PC-9 (cell line): ENCODE data around the gene SMURF1. TPM values are rescaled to one million over a fixed set of nuclear protein-coding genes. Genes with fewer than 3 reads are reported as not detected.

ENCODE experiments used
- BruUV-seq: library from RNA; stranded (reverse); fragments of 400-500 nt; replicated peaks from 2 replicates; lab custom pipeline; 2021; lab: Mats Ljungman, UMichigan
- CTCF ChIA-PET: fragments of 300-600 bp; sonication (Branson Sonifier 250); formaldehyde crosslinking; loops from one replicate; lab custom pipeline; 2022; ENCODE audit warnings: antibody characterized with exemption; lab: Charles Lee
- POLR2A ChIA-PET: fragments of 300-600 bp; sonication (Branson Sonifier 250); formaldehyde crosslinking; loops from one replicate; lab custom pipeline; 2022; ENCODE audit warnings: antibody characterized with exemption; ENCODE audit not compliant: unreplicated experiment; lab: Charles Lee
- DNase-seq, 2 experiments: peaks; one replicate each; pipeline versions ENCODE4 v3.0.0 to v3.0.0-alpha.2; 2015 to 2022; ENCODE audit warnings: mixed read lengths in 1 of 2
- H2AFZ ChIP-seq: fragments of 200-600 bp; sonication (generic); 2 replicates; pipeline ENCODE4 v1.8.1; 2017; ENCODE audit warnings: antibody characterized with exemption
- H3F3A ChIP-seq: fragments of 200-600 bp; sonication (generic); 2 replicates; pipeline ENCODE4 v1.8.1; 2017; ENCODE audit warnings: antibody characterized with exemption, mild to moderate bottlenecking, low read depth; ENCODE audit not compliant: insufficient read depth
- H3K27ac ChIP-seq: fragments of 200-600 bp; sonication (generic); 2 replicates; pipeline ENCODE4 v1.6.1; 2016; ENCODE audit warnings: mixed run types
- H3K27me3 ChIP-seq: fragments of 200-600 bp; sonication (generic); 2 replicates; pipeline ENCODE4 v1.6.1; 2016; ENCODE audit warnings: low read depth, mixed run types; ENCODE audit not compliant: insufficient read depth
- H3K36me3 ChIP-seq: fragments of 200-600 bp; sonication (generic); 2 replicates; pipeline ENCODE4 v1.6.1; 2016; ENCODE audit warnings: low read depth, mixed run types
- H3K4me1 ChIP-seq: fragments of 200-600 bp; sonication (generic); replicated peaks from 2 replicates; pipeline ENCODE4 v1.6.1; 2016; ENCODE audit warnings: mixed run types; ENCODE audit not compliant: insufficient read depth
- H3K4me2 ChIP-seq: fragments of 200-600 bp; sonication (generic); 2 replicates; pipeline ENCODE4 v1.6.1; 2017; ENCODE audit warnings: mixed run types
- H3K4me3 ChIP-seq: fragments of 200-600 bp; sonication (generic); 2 replicates; pipeline ENCODE4 v1.6.1; 2016; ENCODE audit warnings: mixed run types
- H3K79me2 ChIP-seq: fragments of 200-600 bp; sonication (generic); 2 replicates; pipeline ENCODE4 v1.6.1; 2017; ENCODE audit warnings: low read depth, mixed run types
- H3K9me2 ChIP-seq: fragments of 200-600 bp; sonication (generic); 2 replicates; pipeline ENCODE4 v1.8.1; 2017; ENCODE audit warnings: mild to moderate bottlenecking; ENCODE audit not compliant: insufficient read depth
- H3K9me3 ChIP-seq: fragments of 200-600 bp; sonication (generic); 2 replicates; pipeline ENCODE4 v1.8.1; 2016; ENCODE audit warnings: low read depth; ENCODE audit not compliant: insufficient read depth
- H4K20me1 ChIP-seq: fragments of 200-600 bp; sonication (generic); 2 replicates; pipeline ENCODE4 v1.8.1; 2017; ENCODE audit not compliant: insufficient read depth
- CTCF ChIP-seq: fragments of 200-600 bp; sonication (generic); conservative IDR thresholded peaks from 2 replicates; pipeline ENCODE4 v1.6.1; 2017; ENCODE audit warnings: mixed run types, antibody characterized with exemption, mild to moderate bottlenecking, moderate library complexity
- EZH2 ChIP-seq: fragments of 200-600 bp; sonication (generic); IDR thresholded peaks from 2 replicates; pipeline ENCODE4 v1.8.0; 2017; ENCODE audit warnings: antibody characterized with exemption, low read depth
- intact Hi-C: fragments of 100-400 bp; cut with micrococcal nuclease; formaldehyde crosslinking; loops from one replicate; pipeline ENCODE4 v1.10.0; 2022; ENCODE audit not compliant: unreplicated experiment
- total RNA-seq: library from RNA; stranded (reverse); gene quantifications from 2 replicates; pipeline ENCODE4 v1.2.3, GENCODE V29; 2021

The SMURF1 gene
- total RNA-seq, 1 experiment from 2014 or later: 53.2 TPM

DNA sequence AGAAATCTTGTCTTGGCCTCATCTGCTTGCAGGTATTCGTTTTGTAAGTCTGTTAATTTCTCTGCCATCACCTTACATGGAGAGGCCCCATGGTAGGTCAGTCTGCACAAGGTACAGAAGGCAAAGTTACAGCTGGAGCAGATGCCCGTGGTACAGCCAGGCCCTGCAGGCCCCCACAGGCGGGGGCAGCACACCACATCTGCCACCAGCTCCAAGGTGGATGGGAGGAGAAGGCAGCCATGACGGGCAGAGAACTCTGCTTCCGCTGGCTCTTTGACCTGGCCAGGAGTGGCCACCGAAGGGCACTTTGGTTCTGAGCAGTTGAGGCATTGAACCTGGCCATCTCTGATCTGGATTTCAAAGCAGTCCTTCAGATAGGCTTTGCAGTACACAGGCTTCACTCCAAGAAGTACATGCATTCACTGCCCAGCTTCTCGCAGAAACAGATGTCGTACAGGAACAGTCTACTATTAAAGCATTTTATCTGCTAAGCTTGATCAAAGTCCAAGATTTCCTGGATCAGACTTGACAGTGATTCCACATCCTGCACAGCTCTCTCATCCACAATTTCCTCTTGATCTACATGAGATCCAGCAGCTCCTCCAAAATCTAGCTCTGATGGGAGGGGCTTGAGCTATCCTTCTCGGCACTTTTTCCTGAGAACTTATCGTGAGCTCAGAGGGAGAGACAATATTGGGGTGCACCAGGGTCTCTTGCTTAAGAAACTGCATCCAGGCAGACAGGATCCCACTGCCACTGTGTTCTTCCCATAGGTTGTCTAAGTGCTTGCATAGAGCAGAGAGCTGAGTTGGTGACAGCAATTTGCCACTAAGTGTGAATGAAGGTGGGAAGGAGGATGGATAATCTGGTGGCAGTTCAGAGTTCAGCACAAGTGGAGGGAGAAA lies 144.8 kb downstream of the SMURF1 start:
- no peak overlapping the region for H3K4me3 ChIP-seq
- BruUV-seq: no TSS peak
- TF ChIP-seq EZH2 (no peak), CTCF (no peak)
- H3K79me2 ChIP-seq: no peaks in the 10 kb centered on the region
- H4K20me1 ChIP-seq: no peaks in the 10 kb centered on the region
- no peak overlapping the region for H3K27ac ChIP-seq
- H3K9me3 ChIP-seq: no peaks in the 10 kb centered on the region
- H3K4me1 ChIP-seq: no peaks in the 10 kb centered on the region
- ChIA-PET CTCF (no interaction called here), POLR2A (no interaction called here)
- no peaks in the 10 kb centered on the region for H3K27me3 ChIP-seq
- H3K9me2 ChIP-seq: no peaks in the 10 kb centered on the region
- intact Hi-C loops: no loop called here
- H3K36me3 ChIP-seq: 0 out of 2 replicates have a peak, but pooled peaks cover 11% of the 10 kb centered on the region
- no peak overlapping the region for H2AFZ ChIP-seq
- DNase-seq: no peak
- no peak overlapping the region for H3K4me2 ChIP-seq
- 0 out of 2 replicates have a peak, but pooled peaks cover 6% of the 10 kb centered on the region for H3F3A ChIP-seq

DNA sequence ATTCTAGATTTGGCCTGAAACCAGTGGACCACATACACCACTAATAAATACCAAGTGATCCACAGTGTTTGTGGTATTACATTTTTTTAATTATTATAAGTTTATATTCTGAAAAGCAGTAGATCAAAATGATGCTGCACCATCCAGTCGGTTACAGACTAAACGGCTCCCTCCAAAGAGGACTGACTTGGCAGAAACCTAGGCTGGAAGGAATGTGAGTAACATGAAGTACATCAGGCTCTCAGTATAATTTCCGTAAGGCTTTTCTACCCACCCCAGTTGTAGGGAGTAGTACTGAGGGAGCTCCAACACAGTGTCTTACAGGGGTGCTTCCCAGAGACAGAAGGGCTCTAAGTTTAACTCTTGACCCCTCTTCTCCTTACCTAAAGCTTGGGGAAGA lies 146.1 kb downstream of the SMURF1 start:
- no peak for DNase-seq
- ChIA-PET CTCF (interaction anchor here (0.5 kb wide), 1 partner anchor 25 kb away, joined by 4 read pairs; no protein-coding TSS in a partner anchor), POLR2A (no interaction called here)
- H3K27me3 ChIP-seq: no peaks in the 10 kb centered on the region
- 0 out of 2 replicates have a peak, but pooled peaks cover 11% of the 10 kb centered on the region for H3K36me3 ChIP-seq
- no peak overlapping the region for H2AFZ ChIP-seq
- no peak overlapping the region for H3K4me2 ChIP-seq
- no peaks in the 10 kb centered on the region for H4K20me1 ChIP-seq
- no peaks in the 10 kb centered on the region for H3K4me1 ChIP-seq
- no peaks in the 10 kb centered on the region for H3K9me3 ChIP-seq
- intact Hi-C loops: no loop called here
- H3K9me2 ChIP-seq: no peaks in the 10 kb centered on the region
- H3K27ac ChIP-seq: no peak overlapping the region
- no TSS peak for BruUV-seq
- H3F3A ChIP-seq: 0 out of 2 replicates have a peak, but pooled peaks cover 6% of the 10 kb centered on the region
- no peaks in the 10 kb centered on the region for H3K79me2 ChIP-seq
- H3K4me3 ChIP-seq: no peak overlapping the region
- TF ChIP-seq EZH2: no peak
- no peak for TF ChIP-seq CTCF

GRCh38 chr7:98996150-98996552 lies 147.8 kb downstream of the SMURF1 start:
- H3K36me3 ChIP-seq: 0 out of 2 replicates have a peak, but pooled peaks cover 5% of the 10 kb centered on the region
- H3K4me2 ChIP-seq: no peak overlapping the region
- H3K4me1 ChIP-seq: no peaks in the 10 kb centered on the region
- H3K4me3 ChIP-seq: no peak overlapping the region
- ChIA-PET CTCF (no interaction called here), POLR2A (no interaction called here)
- intact Hi-C loops: no loop called here
- H3K27ac ChIP-seq: no peak overlapping the region
- no peak overlapping the region for H2AFZ ChIP-seq
- no peaks in the 10 kb centered on the region for H3K27me3 ChIP-seq
- DNase-seq: no peak
- H3K79me2 ChIP-seq: no peaks in the 10 kb centered on the region
- BruUV-seq: no TSS peak
- TF ChIP-seq EZH2 (no peak), CTCF (no peak)
- no peaks in the 10 kb centered on the region for H3K9me3 ChIP-seq
- H3F3A ChIP-seq: 0 out of 2 replicates have a peak, but pooled peaks cover 6% of the 10 kb centered on the region
- no peaks in the 10 kb centered on the region for H3K9me2 ChIP-seq
- H4K20me1 ChIP-seq: no peaks in the 10 kb centered on the region; the same call in 1 of the 2 replicates
